Urinary bladder (tissue), 4 donors: ENCODE results near the gene HSPH1. TPM values are rescaled to one million over a fixed set of nuclear protein-coding genes. Genes with fewer than 3 reads are reported as not detected.
"Not testable (repeated sequence)": the region's sequence is repeated elsewhere in the genome, so short reads cannot be mapped to it uniquely, and the experiment has no call there.

Experiments used
- DNase-seq: peaks from one replicate; pipeline ENCODE4 v3.0.0-alpha.2; 2015; ENCODE audit errors: extremely low spot score
- H3K27ac ChIP-seq: one replicate; pipeline ENCODE4 v1.5.1; 2013; ENCODE audit warnings: low read depth, mild to moderate bottlenecking, moderate library complexity
- H3K36me3 ChIP-seq: one replicate; pipeline ENCODE4 v1.6.1; 2013; ENCODE audit warnings: mild to moderate bottlenecking, moderate library complexity; ENCODE audit not compliant: insufficient read depth
- H3K4me1 ChIP-seq: one replicate; pipeline ENCODE4 v1.6.1; 2013; ENCODE audit warnings: mild to moderate bottlenecking, moderate library complexity; ENCODE audit not compliant: insufficient read depth
- H3K4me3 ChIP-seq: one replicate; pipeline ENCODE4 v1.5.1; 2013; ENCODE audit warnings: low read depth, low read length
- WGBS: extraction: QIAGEN DNeasy Blood & Tissue Kit; methylation state at CpG from one replicate; pipeline ENCODE4 v1.1.7; 2013; 5-methylcytosine and 5-hydroxymethylcytosine counted together
- polyA plus RNA-seq: library from polyadenylated mRNA; stranded (reverse); fragments of 200-250 nt; gene quantifications from one replicate; pipeline ENCODE4 v1.2.3, GENCODE V29; 2013
- total RNA-seq: library from RNA; depleted of rRNA; stranded (reverse); fragments of >200 nt; gene quantifications from one replicate; pipeline ENCODE4 v1.2.3, GENCODE V29; 2014
- donor health status: healthy with polysubstance abuse.
- donor health status: healthy.

HSPH1 gene
- total and polyA plus RNA-seq, 2 donors = 26.0 to 50.8 TPM

DNA sequence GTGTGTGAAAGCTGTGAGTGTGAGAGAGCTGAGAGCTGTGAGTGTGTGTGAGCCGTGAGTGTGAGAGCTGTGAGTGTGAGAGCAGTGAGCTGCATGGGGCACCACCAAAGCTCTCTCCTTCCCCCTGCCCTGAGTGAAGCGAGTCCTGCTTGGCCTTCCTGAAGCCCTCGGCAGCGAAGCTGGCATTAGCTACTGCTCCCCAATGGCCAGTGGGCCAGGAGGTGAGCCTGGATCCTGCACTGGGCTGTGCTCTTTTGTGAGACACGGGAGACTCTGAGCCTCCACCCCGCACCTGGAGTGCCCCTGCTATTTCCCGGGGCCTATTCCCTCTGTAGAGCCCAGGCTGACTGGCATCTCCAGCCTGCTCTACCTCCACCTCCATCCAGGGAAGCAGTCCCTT, 51.5 kb downstream of the HSPH1 start:
- Histone ChIP-seq H3K4me3 (no peak overlapping the region), H3K27ac (no peak overlapping the region), H3K4me1 (no peaks in the 10 kb centered on the region), H3K36me3 (no peaks in the 10 kb centered on the region)
- DNase-seq = no peak
- 92% methylated on average over 7 of the region's 7 CpGs for WGBS

DNA sequence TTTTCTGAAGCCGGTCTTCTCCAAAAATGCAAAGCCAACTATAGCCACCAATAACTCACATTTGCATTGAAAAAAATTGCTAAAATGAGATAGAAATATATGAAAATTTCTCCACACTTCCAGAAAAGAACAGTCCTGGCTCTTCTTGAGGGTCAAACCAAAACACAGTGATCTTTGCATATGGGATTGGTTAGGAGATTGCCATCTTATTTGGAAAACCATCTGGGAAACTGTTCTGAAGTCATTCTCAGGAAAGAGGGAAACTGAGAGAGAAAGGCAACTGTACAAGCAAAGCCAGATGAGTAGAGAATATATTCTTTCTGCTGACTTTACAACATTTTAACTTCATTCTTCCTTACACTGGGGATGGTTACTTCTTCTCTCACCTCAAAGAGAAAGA, 54.6 kb downstream of the HSPH1 start:
- WGBS = 97% methylated on average over 1 of the region's 1 CpG
- no peak for DNase-seq

DNA sequence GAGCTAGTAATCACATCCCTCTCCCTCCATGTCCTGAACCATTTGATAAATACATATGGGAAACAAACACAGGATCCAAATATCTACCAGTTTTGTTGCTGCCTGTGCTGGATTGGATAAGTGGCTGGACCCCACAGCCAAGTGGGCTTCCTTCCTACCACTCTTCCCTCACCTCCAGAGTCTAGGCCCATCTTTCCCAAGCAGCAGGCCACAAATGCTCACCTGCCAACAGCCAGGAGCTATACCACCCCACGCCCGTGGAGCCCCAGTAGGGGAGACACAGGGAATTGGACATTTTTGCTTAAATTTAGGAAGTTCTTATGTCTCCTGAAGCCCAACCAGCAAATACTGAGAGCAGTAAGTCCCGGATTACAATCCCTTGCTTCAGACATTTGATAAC, 55.8 kb downstream of the HSPH1 start:
- H3K27ac ChIP-seq = no peak overlapping the region
- H3K36me3 ChIP-seq = no peaks in the 10 kb centered on the region
- H3K4me3 ChIP-seq = no peak overlapping the region
- 90% methylated on average over 3 of the region's 3 CpGs for WGBS
- DNase-seq = no peak
- no peaks in the 10 kb centered on the region for H3K4me1 ChIP-seq

More for the DNA sequence above, 54.6 kb downstream of the HSPH1 start:
- Histone ChIP-seq H3K27ac (no peak overlapping the region), H3K4me3 (no peak overlapping the region), H3K4me1 (no peaks in the 10 kb centered on the region), H3K36me3 (no peaks in the 10 kb centered on the region)

DNA sequence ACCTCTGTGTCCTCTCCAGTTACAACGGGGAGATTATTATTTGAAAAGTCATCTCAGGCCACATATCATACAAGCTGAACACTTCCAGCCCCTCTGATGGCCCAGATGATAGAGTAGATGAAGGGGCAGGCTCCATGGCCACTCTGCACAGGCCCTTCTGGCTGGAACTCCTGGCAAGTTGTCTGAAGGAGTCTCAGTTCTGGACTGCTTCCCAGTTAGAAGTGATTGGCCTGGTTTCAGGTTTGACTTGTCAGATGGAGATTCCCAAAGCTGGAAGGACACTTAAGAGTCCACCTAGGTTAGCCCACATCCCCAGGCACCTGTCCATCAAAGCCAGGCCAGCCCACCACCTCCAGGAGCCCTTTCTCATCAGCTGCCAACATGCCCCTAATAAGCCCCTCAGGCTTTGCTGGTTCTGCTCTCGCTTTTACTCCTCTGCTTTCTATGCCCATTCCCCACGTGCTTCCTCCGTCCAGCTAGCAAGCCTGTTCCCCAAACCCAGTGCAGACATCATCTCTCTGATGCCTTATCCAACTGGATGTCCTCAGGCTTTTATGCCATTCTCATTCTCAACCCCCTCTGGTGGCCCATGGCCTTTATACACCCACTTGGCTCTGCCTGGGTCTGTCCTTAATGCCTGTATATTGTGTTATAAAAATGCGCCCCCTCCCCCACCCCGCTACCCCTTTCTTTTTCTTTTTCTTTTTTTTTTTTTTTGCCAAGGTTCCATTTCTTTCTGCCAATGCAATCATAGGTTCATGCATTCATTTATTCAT, 56.5 kb downstream of the HSPH1 start:
- Histone ChIP-seq H3K27ac (no peak overlapping the region), H3K4me1 (no peaks in the 10 kb centered on the region), H3K36me3 (no peaks in the 10 kb centered on the region), H3K4me3 (no peak overlapping the region)
- 78% methylated on average over 6 of the region's 6 CpGs for WGBS
- DNase-seq = no peak

DNA sequence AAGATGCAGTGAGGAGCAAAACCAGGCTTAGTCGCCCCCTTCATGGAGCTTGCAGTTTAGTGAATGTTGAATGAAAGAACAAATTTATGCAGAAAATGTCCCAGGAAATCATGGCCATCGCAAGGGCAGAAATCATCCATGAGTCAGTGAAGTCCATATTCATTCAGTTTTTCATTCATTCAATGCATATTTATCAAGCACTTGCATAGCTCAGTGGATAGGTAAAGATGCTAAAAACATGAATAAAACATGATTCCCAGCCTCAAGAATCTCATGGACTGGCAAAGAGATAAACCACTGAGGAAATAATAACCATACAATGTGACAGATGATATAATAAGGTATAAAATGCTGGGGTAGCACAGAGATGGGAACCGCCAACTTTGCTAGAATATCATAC, 58.8 kb downstream of the HSPH1 start:
- Histone ChIP-seq H3K27ac (no peak overlapping the region), H3K4me3 (no peak overlapping the region), H3K4me1 (no peaks in the 10 kb centered on the region), H3K36me3 (no peaks in the 10 kb centered on the region)
- no peak for DNase-seq
- 95% methylated on average over 3 of the region's 3 CpGs for WGBS

DNA sequence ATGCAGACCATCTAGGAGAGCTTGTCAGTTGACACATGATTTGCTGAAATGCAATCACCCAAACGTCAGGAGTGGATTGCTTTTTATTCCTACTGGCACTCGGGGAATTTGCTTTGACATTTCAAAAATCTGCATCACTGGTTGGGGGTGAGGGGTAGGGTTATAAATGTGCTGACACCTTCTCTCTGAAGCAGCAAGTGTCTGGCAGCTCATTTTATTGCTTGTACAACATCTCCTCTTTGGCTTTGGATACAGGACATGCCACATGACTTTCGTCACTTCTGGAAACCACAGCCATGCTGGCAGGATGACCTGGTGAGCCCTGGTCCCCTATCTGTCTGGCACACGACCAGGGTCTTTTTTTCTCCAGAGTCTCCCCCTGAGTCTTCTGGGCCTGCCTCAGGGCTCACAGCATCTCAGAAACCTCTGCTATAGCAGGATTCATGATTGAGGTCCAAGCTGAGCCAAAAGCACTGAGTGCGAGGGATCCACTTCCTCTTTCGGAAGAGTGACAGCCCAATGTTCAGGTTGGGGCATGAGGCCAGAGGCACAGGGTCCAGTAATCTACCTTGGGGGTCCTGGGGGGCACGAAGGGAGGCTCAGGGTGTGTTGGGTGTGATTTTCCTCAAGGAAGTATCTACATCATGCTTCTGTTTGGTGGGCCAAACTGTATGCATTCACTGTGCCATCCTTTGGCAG, 60.1 kb downstream of the HSPH1 start:
- no peak for DNase-seq
- Histone ChIP-seq H3K4me3 (no peak overlapping the region), H3K27ac (no peak overlapping the region), H3K36me3 (no peaks in the 10 kb centered on the region), H3K4me1 (no peaks in the 10 kb centered on the region)
- 45% methylated on average over 7 of the region's 7 CpGs for WGBS

DNA sequence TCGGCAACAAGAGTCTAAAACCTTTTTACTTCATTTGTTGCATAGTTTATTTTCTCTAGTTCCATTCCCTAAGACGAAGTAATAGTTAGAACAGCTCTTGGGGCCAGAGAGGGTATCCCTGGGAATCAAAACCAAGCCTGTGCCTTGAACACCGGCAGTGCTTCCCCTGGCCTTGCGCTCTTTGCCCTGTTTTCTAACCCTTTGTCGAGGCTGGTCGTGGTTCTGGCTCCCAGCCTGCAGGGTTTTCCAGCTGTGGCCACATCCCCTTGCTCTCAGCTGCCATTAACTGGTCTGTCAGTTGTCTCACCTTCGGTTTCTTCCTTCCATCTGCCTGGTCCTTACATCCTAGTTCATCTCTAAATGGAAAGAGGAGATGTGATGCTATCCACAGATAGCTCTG, 61.0 kb downstream of the HSPH1 start:
- DNase-seq = no peak
- WGBS = 71% methylated on average over 7 of the region's 7 CpGs

DNA sequence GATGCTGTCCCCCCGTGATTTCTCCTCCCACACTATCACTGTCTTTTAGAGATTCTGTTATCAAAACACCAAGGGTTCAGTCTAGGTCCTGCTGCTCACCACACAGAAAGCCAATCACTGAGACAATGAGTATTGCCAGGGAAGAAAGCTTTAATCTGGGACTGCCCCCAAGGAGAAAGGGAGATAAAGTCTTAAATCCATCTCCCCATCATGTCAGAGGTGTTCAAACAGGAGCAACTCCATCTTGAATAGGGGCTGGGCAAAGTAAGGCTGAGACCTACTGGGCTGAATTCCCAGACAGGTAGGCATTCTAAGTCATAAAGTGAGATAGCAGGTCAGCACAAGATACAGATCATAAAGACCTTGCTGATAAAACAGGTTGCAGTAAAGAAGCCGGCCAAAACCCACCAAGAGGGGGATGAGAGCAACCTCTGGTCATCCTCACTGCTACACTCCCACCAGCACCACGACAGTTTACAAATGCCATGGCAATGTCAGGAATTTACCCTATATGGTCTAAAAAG, 63.7 kb downstream of the HSPH1 start:
- H3K36me3 ChIP-seq, H3K4me3 ChIP-seq, H3K4me1 ChIP-seq, H3K27ac ChIP-seq, DNase-seq: not testable (repeated sequence)
- whole genome bisulfite sequencing = 45% methylated on average over 3 of the region's 3 CpGs

More for the DNA sequence above, 61.0 kb downstream of the HSPH1 start:
- H3K4me1 ChIP-seq = no peaks in the 10 kb centered on the region
- no peak overlapping the region for H3K4me3 ChIP-seq
- no peaks in the 10 kb centered on the region for H3K36me3 ChIP-seq
- H3K27ac ChIP-seq = no peak overlapping the region

DNA sequence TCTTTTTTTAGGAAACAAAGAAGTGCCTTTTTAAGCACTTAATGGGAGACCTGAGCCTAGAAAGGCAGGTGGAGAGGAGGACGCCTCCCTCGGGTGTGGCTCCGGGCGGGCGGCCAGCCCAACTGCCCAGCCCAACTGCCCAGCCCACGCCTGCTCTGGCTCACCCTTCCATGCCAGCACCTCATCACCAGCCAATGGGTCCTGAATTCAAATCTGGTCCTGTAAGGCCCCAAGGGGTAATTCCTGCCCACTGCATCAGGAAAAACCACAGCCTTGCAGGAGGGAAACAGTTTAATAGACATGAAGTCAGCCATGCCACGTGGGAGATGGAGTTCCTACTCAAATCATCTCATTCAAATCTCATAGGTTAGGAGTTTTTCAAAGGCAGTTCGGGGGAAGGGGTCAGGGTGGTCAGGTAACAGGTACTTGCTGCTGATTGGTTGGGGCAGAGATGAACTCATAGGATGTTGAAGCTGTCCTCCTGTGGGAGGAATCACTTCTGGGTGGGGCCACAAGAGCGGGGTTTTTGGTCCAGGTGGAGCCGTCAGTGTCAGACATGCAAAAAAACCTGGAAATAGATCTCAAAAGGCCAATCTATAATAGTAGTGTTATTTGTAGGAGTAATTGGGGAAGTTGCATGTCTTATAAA, 64.9 kb downstream of the HSPH1 start:
- DNase-seq = no peak
- WGBS = 80% methylated on average over 10 of the region's 10 CpGs
- Histone ChIP-seq H3K4me3 (no peak overlapping the region), H3K27ac (no peak overlapping the region), H3K36me3 (no peaks in the 10 kb centered on the region), H3K4me1 (no peaks in the 10 kb centered on the region)

DNA sequence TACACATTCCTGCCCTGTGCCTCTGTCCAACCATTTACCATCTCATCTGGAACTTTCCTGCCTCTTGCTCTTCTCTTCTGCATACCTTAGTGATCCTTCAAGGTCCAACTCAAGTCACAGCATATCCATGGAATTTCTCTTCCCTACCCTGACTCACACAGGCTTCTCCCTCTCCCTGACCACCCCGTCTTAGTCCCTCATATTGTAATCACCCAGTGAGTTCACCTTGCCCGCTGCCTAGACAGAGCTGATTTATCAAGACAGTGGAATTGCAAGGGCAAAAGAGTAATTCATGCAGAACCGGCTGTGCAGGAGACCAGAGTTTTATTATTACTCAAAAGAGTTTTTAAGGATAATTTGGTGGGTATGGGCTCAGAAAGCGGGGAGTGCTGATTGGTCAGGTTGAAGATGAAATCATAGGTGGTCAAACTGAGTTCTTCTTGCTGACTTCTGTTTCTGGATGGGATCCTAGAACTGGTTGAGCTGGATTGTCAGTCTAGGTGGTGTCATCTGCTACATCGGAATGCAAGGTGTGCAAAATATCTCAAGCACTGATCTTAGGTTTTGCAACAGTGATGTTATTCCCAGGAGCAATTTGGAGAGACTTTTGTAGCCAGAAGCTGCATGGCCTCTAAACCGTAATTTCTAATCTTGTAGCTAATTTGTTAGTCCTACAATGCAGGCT, 67.2 kb downstream of the HSPH1 start:
- Histone ChIP-seq H3K4me3 (no peak overlapping the region), H3K27ac (no peak overlapping the region), H3K4me1 (no peaks in the 10 kb centered on the region), H3K36me3 (no peaks in the 10 kb centered on the region)
- no peak for DNase-seq
- WGBS = 84% methylated on average over 6 of the region's 6 CpGs

DNA sequence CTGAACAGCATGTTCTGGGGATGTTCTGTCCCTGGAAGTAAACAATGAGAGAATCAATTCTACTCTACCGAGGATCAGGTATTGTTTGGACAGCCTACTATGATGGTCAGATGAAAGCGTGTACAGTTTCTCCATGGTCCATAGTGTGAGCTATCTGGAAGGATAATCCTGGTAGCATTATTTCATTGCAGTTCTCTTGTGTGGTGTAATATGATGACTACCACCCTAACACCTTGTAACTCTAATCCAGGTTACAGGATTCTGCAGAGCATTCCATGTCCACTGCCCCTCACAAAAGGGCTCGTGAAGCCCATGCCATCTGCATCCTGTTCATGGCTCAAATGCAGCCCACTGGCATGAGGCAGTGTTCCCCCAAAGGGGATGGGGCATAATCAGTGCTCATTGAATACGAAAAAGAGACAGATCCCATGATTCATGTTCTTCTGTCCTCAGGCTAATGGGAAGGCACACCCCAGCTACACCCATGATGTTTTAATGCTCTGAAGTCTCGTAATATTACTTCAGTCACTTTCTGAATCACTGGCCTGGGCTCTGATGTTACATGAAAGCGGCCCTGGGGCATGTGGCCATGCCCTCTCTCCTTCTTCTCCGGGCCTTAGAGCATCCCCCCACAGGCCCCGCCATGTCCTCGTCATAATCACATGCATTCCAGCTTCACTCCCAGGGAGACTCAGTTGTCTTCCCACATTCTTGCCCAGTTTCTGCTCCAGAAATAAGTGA, 68.4 kb downstream of the HSPH1 start:
- WGBS = 87% methylated on average over 9 of the region's 9 CpGs
- H3K4me1 ChIP-seq = no peaks in the 10 kb centered on the region
- H3K27ac ChIP-seq = no peak overlapping the region
- H3K36me3 ChIP-seq = no peaks in the 10 kb centered on the region
- no peak overlapping the region for H3K4me3 ChIP-seq
- no peak for DNase-seq

DNA sequence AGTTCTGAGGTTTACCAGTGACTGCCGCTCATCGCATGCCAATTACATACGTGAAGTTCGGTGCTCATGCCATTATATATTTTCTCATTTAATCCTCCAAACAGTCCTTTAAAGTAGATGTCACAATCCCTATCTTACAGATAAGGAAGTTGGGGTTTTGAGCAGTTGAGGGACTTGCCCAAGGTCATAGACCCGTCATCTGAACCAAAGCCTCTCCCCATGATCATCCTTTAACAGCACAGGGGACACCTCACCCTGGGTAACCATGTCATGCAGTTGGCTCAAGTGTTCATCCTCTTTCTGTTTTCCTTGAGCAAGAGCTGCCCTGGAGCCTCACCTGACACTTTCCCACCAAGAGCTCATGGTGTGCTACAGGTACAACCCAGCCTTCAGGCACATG, 69.1 kb downstream of the HSPH1 start:
- no peak overlapping the region for H3K27ac ChIP-seq
- no peaks in the 10 kb centered on the region for H3K36me3 ChIP-seq
- H3K4me1 ChIP-seq = no peaks in the 10 kb centered on the region
- WGBS = 95% methylated on average over 5 of the region's 5 CpGs
- no peak for DNase-seq
- H3K4me3 ChIP-seq = no peak overlapping the region
